Measurements from ENCODE around the gene GDF2.

The GDF2 gene

DNA sequence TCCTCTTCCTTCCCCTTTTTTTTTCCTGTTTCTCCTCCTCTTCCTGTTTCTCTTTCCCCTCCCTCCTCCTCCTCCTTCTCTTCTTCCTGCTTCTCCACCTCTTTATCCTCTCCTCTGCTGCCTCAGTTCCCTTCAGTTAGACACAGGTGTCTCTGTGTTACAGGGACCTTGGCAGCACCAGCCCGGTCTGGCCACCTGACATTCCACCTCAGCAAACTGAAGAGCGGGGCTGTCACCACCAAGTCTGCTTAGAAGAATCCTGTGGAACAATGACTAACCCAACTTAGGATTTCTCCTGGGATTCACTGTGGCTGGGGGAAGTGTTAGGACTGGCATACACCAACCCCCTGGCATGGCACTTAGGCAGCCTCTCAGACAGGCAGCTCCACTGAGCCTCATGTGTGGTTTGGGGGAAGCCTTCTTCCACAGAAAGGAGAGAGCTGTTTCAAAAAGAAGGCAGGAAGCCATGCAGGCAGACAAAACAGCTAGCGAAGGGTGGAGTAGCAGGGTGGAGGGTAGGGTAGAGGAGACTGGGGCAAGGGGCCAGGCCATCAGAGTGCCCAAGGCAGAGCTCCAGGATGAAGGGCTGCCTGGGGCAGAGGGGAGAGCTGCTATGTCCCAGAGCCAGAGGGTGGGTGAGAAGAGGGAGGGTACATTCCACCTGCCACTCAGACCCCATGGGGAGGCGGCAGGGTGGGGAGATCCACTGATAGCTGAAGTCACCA is 35.5 kb upstream of the GDF2 start:
- ATAC-seq (no peak), DNase-seq (no peak)
- H3K27ac Mint-ChIP-seq: no peak overlapping the region
- no peak overlapping the region for H3K4me3 Mint-ChIP-seq
- H3K4me1 Mint-ChIP-seq: peaks cover 25% of the 10 kb centered on the region
- no peaks in the 10 kb centered on the region for H3K27me3 Mint-ChIP-seq
- no peaks in the 10 kb centered on the region for H3K9me3 Mint-ChIP-seq
- no peaks in the 10 kb centered on the region for H3K36me3 Mint-ChIP-seq (ENCODE audit: low read depth)

DNA sequence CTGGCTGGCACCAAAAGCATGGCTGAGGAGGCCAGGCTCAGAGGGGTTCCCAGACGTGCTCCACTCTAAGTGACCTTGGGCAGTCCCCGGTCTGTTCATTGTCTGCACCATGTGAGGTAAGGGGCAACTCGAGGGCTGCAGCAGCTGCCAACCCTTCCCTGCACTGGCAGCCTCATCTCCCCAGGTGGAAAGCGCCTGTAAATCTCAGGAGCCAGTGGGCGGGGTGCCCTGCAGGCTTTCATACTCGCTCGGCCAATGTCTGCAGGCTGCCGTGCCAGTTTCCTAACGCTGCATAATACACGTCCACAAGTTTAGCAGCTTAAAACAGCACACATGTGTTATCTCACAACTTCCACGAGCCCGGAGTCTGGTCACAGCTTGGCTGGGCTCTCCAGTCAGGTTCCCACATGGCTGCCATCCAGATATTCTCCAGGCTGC is 34.9 kb upstream of the GDF2 start:
- no peaks in the 10 kb centered on the region for H3K9me3 Mint-ChIP-seq
- H3K36me3 Mint-ChIP-seq (ENCODE audit: low read depth): no peaks in the 10 kb centered on the region
- ATAC-seq (no peak), DNase-seq (no peak)
- H3K27me3 Mint-ChIP-seq: no peaks in the 10 kb centered on the region
- no peak overlapping the region for H3K4me3 Mint-ChIP-seq
- H3K4me1 Mint-ChIP-seq: peaks cover 25% of the 10 kb centered on the region
- no peak overlapping the region for H3K27ac Mint-ChIP-seq

DNA sequence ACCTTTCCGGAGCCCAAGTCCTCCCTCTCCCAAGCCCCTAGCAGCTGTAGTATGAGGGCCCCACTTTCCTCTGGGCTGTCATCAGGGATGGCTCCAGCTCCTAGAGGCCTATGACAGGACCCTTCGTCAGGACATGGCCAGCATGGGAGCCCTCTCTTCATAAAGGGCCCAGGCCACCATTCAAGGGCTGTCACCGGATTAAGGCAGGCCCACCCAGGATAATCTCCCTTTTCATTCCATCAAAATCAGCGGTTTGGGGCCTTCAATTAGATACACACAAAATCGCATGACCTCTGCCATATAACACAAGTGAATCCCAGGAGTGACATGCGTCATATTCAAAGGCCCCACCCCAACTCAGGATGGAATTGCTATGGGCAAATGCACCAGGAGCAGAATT is 34.4 kb upstream of the GDF2 start:
- H3K27ac Mint-ChIP-seq: no peak overlapping the region

DNA sequence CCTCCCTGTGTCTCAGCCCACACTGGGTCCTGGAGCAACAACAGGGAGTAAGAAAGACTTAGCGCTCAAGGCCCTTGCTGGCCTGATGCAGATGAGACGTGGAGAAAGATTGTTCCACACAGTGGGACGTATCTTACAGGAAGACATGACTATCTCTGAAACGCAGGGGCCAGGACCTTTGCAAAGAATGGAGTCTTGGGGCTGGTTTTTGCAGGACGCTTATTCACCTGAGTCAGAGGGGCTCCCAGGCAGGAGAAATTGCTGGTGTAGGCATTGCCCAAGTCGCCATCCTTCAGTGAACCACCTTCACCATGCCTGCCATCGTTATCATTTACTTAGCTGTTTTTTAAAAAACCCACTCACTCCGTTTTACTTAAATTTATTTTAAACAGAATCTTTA is 34.0 kb upstream of the GDF2 start:
- DNase-seq: no peak
- Mint-ChIP-seq H3K27me3 (no peaks in the 10 kb centered on the region), H3K27ac (no peak overlapping the region), H3K4me1 (peaks cover 23% of the 10 kb centered on the region), H3K4me3 (no peak overlapping the region), H3K36me3 (ENCODE audit: low read depth) (no peaks in the 10 kb centered on the region), H3K9me3 (no peaks in the 10 kb centered on the region)
- ATAC-seq: no peak

More for the DNA sequence above, 34.4 kb upstream of the GDF2 start:
- Mint-ChIP-seq H3K4me3 (no peak overlapping the region), H3K36me3 (ENCODE audit: low read depth) (no peaks in the 10 kb centered on the region), H3K9me3 (no peaks in the 10 kb centered on the region), H3K4me1 (peaks cover 25% of the 10 kb centered on the region), H3K27me3 (no peaks in the 10 kb centered on the region)
- DNase-seq (no peak), ATAC-seq (no peak)

DNA sequence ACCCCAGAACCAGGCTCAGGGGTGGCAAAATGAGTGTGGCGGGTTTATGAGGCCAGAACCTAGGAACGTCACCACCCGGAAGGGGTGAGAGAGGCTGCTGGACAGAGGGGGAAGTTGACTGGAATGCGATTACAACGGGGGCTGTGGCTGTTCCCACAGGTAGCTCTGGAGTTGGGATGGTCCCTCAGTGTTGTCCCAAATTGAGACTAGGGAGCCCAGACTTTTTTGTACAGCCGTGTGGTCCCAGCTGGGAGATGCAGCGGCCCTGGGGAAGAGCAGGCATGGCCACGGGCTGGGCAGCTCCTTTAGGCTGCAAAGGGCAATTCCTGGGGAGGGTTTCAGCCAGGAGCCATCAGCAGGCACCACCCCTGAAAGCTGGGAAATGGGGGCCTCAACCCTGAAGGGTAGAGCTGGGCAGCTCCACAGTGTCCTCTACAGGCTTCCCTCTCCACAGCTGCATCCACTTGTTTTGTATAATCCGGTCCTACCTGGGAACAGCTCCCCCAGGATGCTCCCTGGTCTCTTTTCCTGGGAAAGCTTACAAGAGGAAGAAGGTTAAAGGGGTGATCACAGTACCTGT is 33.2 kb upstream of the GDF2 start:
- ATAC-seq (no peak), DNase-seq (no peak)
- no peaks in the 10 kb centered on the region for H3K9me3 Mint-ChIP-seq
- no peaks in the 10 kb centered on the region for H3K27me3 Mint-ChIP-seq
- no peak overlapping the region for H3K27ac Mint-ChIP-seq
- peaks cover 23% of the 10 kb centered on the region for H3K4me1 Mint-ChIP-seq
- no peak overlapping the region for H3K4me3 Mint-ChIP-seq
- H3K36me3 Mint-ChIP-seq (ENCODE audit: low read depth): no peaks in the 10 kb centered on the region

GRCh38 chr10:47289921-47290320 is 32.3 kb upstream of the GDF2 start:
- no peak overlapping the region for H3K27ac Mint-ChIP-seq
- H3K36me3 Mint-ChIP-seq (ENCODE audit: low read depth): no peaks in the 10 kb centered on the region
- H3K27me3 Mint-ChIP-seq: no peaks in the 10 kb centered on the region
- DNase-seq: no peak
- H3K9me3 Mint-ChIP-seq: no peaks in the 10 kb centered on the region
- peaks cover 21% of the 10 kb centered on the region for H3K4me1 Mint-ChIP-seq
- ATAC-seq: no peak
- no peak overlapping the region for H3K4me3 Mint-ChIP-seq

GRCh38 chr10:47290338-47290737 is 31.9 kb upstream of the GDF2 start:
- Mint-ChIP-seq H3K36me3 (ENCODE audit: low read depth) (no peaks in the 10 kb centered on the region), H3K4me1 (peaks cover 18% of the 10 kb centered on the region), H3K4me3 (no peak overlapping the region), H3K27me3 (no peaks in the 10 kb centered on the region), H3K27ac (no peak overlapping the region), H3K9me3 (no peaks in the 10 kb centered on the region)
- ATAC-seq (no peak), DNase-seq (no peak)

- peaks cover 4% of the 10 kb centered on the region for H3K4me1 Mint-ChIP-seq
- no peaks in the 10 kb centered on the region for H3K36me3 Mint-ChIP-seq (ENCODE audit: low read depth)
- no peak overlapping the region for H3K4me3 Mint-ChIP-seq
- DNase-seq (no peak), ATAC-seq (no peak)
- no peaks in the 10 kb centered on the region for H3K9me3 Mint-ChIP-seq
- H3K27me3 Mint-ChIP-seq: peaks cover 2% of the 10 kb centered on the region
- H3K27ac Mint-ChIP-seq: no peak overlapping the region
Observed at GRCh38 chr10:47291682-47292081, 30.6 kb upstream of the GDF2 start.

- H3K4me1 Mint-ChIP-seq: no peaks in the 10 kb centered on the region
- peaks cover 5% of the 10 kb centered on the region for H3K27me3 Mint-ChIP-seq
- ATAC-seq (no peak), DNase-seq (no peak)
- no peak overlapping the region for H3K27ac Mint-ChIP-seq
- H3K4me3 Mint-ChIP-seq: no peak overlapping the region
- H3K36me3 Mint-ChIP-seq (ENCODE audit: low read depth): no peaks in the 10 kb centered on the region
- H3K9me3 Mint-ChIP-seq: no peaks in the 10 kb centered on the region
Observed at GRCh38 chr10:47294057-47294456, 28.2 kb upstream of the GDF2 start.

- Mint-ChIP-seq H3K27me3 (peaks cover 9% of the 10 kb centered on the region), H3K36me3 (ENCODE audit: low read depth) (no peaks in the 10 kb centered on the region), H3K27ac (no peak overlapping the region), H3K4me3 (no peak overlapping the region), H3K4me1 (peaks cover 2% of the 10 kb centered on the region), H3K9me3 (no peaks in the 10 kb centered on the region)
- ATAC-seq (no peak), DNase-seq (no peak)
Observed at GRCh38 chr10:47294501-47294900, 27.8 kb upstream of the GDF2 start.

- DNase-seq (no peak), ATAC-seq (no peak)
- Mint-ChIP-seq H3K27me3 (peaks cover 13% of the 10 kb centered on the region), H3K27ac (no peak overlapping the region), H3K4me3 (no peak overlapping the region), H3K9me3 (no peaks in the 10 kb centered on the region), H3K36me3 (ENCODE audit: low read depth) (no peaks in the 10 kb centered on the region), H3K4me1 (peaks cover 4% of the 10 kb centered on the region)
Observed at GRCh38 chr10:47295411-47295810, 26.8 kb upstream of the GDF2 start.

DNA sequence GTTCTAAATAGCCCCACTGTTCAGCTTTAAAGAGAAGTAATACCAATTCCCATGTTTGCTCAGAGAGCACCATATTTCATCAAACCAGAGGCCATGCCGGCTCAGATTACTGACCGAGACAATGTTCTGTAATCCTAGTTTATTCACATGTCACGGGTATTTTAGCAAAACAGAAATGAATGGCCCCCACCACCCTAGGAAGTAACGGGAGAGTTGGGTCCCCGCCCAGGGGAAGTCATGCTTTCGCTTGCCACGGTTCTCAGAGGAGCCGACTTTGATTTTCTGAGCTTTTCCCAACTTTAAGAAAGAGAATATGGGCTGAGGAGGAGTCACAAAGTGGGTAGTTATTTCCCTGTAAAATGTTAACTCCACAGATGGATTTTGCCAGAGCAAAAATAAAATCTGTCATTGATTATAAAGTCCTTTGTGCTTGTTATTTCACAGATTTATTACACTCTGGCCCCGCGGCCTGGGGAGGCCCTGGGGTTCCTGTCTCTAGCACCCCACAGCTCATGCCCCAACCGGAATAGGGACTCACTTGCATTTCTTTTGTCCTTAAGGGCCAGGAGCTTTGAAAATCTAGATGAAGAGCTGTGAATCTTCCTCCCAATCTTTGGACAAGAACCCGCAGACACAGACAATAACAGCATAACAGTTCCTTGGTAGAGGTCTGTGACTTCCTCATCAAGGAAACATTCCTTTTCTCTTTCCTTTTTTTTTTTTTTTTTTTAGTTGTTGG is 25.9 kb upstream of the GDF2 start:
- Mint-ChIP-seq H3K9me3 (no peaks in the 10 kb centered on the region), H3K36me3 (ENCODE audit: low read depth) (no peaks in the 10 kb centered on the region), H3K4me1 (peaks cover 8% of the 10 kb centered on the region), H3K27me3 (peaks cover 17% of the 10 kb centered on the region), H3K4me3 (no peak overlapping the region), H3K27ac (no peak overlapping the region)
- ATAC-seq: no peak
- no peak for DNase-seq

- Mint-ChIP-seq H3K9me3 (no peaks in the 10 kb centered on the region), H3K4me1 (peaks cover 10% of the 10 kb centered on the region), H3K4me3 (no peak overlapping the region), H3K27me3 (peaks cover 21% of the 10 kb centered on the region), H3K27ac (no peak overlapping the region), H3K36me3 (ENCODE audit: low read depth) (no peaks in the 10 kb centered on the region)
- no peak for DNase-seq
- ATAC-seq: no peak
Observed at GRCh38 chr10:47296941-47297340, 25.3 kb upstream of the GDF2 start.

DNA sequence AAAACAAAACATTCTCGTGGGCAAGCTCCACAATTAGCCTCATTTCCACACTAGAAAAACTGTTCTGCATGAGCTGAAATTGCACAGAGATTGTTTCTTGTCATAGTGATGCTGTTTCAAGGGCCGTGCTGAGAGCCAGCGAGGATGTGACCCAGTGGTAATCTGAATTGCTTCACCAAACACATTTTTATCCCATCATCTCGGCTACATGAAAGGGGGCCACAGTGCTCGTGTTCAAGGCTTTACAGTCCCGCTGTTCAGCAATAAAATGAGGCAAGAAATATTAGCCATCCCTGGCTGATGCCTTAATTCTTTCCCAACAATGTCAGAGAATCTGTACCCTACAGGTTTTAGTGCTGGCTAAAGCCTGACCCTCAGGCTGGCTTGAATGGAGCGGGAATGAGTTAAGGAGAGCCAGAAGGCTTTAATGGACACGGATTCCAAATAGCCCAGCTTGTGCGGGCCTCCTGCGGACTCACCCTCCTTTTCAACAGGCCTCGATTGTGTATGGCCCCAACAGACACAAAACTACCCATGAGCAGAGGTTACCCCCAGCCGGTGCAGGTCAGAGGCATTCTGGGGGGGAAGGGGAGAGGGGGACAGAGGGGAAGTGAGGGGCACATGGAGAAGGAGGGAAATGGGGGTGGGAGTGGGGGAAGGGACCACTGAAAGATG is 24.3 kb upstream of the GDF2 start:
- H3K27me3 Mint-ChIP-seq: peaks cover 25% of the 10 kb centered on the region
- no peak for DNase-seq
- ATAC-seq: no peak
- no peak overlapping the region for H3K27ac Mint-ChIP-seq
- H3K9me3 Mint-ChIP-seq: no peaks in the 10 kb centered on the region
- H3K36me3 Mint-ChIP-seq (ENCODE audit: low read depth): no peaks in the 10 kb centered on the region
- H3K4me3 Mint-ChIP-seq: no peak overlapping the region
- H3K4me1 Mint-ChIP-seq: peaks cover 13% of the 10 kb centered on the region

DNA sequence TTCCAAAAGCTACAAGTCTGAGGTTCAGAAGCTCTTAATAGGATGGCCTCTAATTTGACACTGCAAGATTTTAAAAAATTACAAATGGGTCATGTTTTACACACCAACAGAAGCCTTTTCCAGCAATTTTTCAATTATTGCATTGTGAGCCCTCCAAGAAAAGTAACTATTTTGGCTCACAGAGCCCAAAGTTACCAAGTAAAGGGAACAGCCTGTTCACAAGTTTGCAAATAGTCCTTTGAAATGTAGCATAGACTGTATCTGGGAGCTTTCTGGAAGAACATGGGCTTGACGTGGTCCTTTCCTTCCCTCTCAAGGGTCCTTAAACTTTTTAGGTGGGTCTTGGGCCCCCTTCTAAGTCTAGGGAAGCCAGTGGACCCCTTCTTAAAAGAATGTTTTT is 23.5 kb upstream of the GDF2 start:
- Mint-ChIP-seq H3K4me3 (no peak overlapping the region), H3K27ac (no peak overlapping the region), H3K27me3 (peaks cover 25% of the 10 kb centered on the region), H3K4me1 (peaks cover 13% of the 10 kb centered on the region), H3K36me3 (ENCODE audit: low read depth) (no peaks in the 10 kb centered on the region), H3K9me3 (no peaks in the 10 kb centered on the region)
- ATAC-seq (no peak), DNase-seq (no peak)

All from activated naive CD8-positive, alpha-beta T cell treated with anti-CD3 and anti-CD28 coated beads, Interleukin-2, amount 50 U/mL, for 24 hours (primary cell).